Lower leg skin (tissue), 3 donors: ENCODE results near the gene KRT23.

Experiments
- POLR2A ChIP-seq, 2 donors: fragments of 450-650 bp; IDR thresholded peaks; one replicate each; pipeline ENCODE4 v1.6.1; 2016 to 2017; ENCODE audit warnings: antibody characterized with exemption in 2 of 2, mild to moderate bottlenecking in 1 of 2, moderate library complexity in 1 of 2
- TF ChIP-seq, protein P1 (sequence below), 3 donors: fragments of 450-650 bp; IDR thresholded peaks; one replicate each; pipeline ENCODE4 v1.5.1; 2016; ENCODE audit warnings: antibody characterized with exemption in 3 of 3, mild to moderate bottlenecking in 3 of 3, moderate library complexity in 2 of 3

DNA sequence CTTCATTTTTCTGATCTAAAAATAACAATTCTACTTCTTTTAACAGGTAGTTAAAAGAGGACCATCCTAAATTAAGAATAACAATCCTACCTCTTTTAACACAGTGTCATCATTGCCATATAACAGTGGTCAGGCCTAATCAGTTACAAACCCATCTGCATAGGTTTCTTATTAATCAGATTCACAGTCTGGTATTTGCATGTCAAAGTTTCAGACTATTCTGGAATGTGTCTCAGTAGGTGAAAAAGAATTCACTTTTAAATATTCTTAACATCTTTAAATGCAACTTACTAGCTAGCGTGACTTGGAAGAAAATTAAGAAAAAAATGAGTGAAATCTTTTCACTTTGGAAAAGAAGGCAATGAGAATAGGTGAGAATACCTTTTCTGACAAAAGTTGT, 63.6 kb downstream of the KRT23 start:
- TF ChIP-seq, protein P1, sequence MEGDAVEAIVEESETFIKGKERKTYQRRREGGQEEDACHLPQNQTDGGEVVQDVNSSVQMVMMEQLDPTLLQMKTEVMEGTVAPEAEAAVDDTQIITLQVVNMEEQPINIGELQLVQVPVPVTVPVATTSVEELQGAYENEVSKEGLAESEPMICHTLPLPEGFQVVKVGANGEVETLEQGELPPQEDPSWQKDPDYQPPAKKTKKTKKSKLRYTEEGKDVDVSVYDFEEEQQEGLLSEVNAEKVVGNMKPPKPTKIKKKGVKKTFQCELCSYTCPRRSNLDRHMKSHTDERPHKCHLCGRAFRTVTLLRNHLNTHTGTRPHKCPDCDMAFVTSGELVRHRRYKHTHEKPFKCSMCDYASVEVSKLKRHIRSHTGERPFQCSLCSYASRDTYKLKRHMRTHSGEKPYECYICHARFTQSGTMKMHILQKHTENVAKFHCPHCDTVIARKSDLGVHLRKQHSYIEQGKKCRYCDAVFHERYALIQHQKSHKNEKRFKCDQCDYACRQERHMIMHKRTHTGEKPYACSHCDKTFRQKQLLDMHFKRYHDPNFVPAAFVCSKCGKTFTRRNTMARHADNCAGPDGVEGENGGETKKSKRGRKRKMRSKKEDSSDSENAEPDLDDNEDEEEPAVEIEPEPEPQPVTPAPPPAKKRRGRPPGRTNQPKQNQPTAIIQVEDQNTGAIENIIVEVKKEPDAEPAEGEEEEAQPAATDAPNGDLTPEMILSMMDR (IDR thresholded peaks at IDR 0.05), result no peak
- TF ChIP-seq POLR2A (IDR thresholded peaks at IDR 0.05), result no peak
